Right hindlimb (tissue), 1 donor: Measurements from ENCODE around the gene SENP3.

Experiments
- DNase-seq: peaks from one replicate; pipeline ENCODE4 v3.0.0-alpha.2; 2018

SENP3 gene

GRCh38 chr17:7561589-7562207 is at the start of gene SENP3:
Gene SENP3 (plus strand): TSS chr17:7561919. CDS start chr17:7563077, 1,158 bp downstream.
- DNase-seq, result peak; percentile 93

DNA sequence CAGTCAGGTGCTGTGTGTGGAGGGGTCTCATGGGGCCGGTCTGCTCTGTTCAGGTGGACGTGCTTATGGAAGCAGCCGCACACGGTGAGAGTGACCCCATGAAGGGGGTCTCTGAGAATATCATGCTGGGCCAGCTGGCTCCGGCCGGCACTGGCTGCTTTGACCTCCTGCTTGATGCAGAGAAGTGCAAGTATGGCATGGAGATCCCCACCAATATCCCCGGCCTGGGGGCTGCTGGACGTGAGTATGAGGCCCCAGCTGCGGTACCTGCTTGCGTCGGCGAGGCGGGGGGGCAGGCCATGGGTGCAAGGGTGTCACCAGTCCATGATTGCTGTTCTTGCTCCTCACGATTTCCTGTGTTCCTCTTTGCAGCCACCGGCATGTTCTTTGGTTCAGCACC is 49.6 kb upstream of the SENP3 start:
- DNase-seq, result no peak

DNA sequence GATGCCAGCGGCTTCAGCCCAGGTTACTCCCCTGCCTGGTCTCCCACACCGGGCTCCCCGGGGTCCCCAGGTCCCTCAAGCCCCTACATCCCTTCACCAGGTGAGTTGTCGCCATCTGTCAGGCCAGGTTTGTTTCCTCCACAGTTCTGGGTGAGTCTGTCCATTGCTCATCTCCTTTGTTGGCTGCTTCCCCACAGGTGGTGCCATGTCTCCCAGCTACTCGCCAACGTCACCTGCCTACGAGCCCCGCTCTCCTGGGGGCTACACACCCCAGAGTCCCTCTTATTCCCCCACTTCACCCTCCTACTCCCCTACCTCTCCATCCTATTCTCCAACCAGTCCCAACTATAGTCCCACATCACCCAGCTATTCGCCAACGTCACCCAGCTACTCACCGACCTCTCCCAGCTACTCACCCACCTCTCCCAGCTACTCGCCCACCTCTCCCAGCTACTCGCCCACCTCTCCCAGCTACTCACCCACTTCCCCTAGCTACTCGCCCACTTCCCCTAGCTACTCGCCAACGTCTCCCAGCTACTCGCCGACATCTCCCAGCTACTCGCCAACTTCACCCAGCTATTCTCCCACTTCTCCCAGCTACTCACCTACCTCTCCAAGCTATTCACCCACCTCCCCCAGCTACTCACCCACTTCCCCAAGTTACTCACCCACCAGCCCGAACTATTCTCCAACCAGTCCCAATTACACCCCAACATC is 48.7 kb upstream of the SENP3 start:
- DNase-seq, result no peak

- DNase-seq, result no peak
Observed at GRCh38 chr17:7513850-7514419, 47.8 kb upstream of the SENP3 start.

DNA sequence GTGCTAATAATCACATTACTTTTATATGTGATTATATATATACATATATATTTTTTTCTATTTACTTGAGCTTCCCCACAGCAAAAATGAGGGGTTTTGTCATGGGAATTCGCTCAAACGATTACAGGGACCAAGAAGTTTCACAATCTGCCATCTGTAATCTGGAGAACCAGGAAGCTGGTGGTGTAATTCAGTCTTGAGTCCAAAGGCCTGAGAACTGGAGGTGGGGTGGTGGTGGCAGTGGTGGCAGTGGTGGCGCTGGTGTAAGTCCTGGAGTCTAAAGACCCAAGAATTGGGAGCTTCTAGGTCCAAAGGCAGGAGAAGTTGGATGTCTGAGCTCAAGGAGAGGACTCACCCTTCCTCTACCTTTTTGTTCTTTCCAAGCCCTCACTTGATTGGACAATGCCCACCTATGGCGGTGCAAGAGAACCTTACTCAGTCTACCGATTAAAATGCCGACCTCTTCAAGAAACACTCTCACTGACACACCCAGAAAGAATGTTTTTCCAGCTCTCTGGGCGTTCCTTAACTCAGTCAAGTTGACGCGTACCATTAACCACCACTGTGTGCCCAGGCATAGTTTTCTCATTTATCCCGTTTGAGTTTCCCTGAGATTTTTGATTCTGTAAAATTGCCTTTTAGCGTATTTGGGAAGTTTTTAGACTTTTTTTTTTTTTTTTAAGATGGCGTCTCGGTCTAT is 45.7 kb upstream of the SENP3 start:
- DNase-seq, result no peak

GRCh38 chr17:7523033-7523432 is 38.7 kb upstream of the SENP3 start:
- no peak for DNase-seq

GRCh38 chr17:7528842-7529241 is 32.9 kb upstream of the SENP3 start:
- DNase-seq, result no peak

GRCh38 chr17:7530023-7530900 is 31.5 kb upstream of the SENP3 start:
- no peak for DNase-seq

GRCh38 chr17:7538050-7538449 is 23.7 kb upstream of the SENP3 start:
- no peak for DNase-seq

GRCh38 chr17:7538891-7539545 is 22.7 kb upstream of the SENP3 start:
- no peak for DNase-seq

DNA sequence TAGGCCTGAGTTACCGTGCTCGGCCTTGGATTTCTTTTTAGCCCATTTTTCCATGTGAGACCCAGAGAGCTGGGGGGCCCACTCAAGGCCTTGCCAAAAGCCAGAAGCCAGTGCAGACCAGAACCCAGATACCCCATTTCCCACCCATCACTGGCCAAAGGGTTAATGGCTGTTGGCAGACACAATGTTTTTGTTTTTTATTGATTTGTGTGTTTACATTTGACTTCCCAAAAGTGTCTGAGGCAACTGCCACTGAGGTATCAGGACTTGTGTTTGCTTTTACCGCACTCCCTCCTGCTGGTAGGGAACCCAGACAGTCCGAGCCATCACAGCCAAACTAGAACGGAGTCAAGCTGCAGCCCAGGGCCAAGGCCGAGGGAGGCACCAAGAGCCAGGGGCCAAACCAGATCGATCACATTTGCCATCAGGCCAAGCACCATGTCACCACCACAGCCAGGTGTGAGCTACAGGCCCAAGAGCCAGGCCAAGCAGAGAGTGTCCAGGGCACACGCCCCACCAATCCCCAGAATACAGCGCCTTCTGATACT is 20.6 kb upstream of the SENP3 start:
- DNase-seq, result no peak

- DNase-seq, result no peak
Observed at GRCh38 chr17:7544911-7545310, 16.8 kb upstream of the SENP3 start.

DNA sequence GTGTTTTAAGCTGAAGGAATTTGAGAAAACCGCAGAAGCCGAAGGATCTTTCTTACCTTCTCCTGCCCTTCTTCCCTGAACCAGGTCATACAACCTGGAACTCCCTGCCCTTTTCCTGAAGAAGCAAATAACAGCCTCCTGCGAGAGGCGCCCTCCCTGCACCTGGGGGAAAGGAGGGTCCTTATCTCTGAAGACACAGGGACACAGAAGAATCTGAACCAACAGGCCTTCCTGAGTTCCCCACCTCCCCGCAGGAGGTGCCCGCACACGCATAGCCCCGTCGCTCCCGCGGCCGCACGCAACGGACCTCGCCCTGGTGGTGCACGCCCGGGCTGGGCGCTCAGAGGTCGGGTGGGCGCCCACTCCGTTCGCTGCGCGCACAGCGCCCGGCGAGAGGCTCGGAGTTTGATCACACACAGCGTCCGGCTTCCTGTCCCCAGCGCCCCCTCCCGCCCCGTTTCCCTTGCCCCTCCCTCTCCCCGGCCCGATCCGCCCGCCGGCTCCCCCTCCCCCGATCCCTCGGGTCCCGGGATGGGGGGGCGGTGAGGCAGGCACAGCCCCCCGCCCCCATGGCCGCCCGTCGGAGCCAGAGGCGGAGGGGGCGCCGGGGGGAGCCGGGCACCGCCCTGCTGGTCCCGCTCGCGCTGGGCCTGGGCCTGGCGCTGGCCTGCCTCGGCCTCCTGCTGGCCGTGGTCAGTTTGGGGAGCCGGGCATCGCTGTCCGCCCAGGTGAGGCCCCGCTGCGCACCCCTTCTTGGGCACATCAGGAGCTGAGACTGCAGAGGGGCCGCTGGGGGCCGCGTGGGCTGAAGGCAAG is 12.9 kb upstream of the SENP3 start, which contains the start of gene TNFSF12:
TSS of gene TNFSF12 (plus strand) at position 474 of the 816 bp plus-strand sequence. CDS start at position 570, 96 bp downstream.
- peak; percentile 80 for DNase-seq

- DNase-seq, result no peak
Observed at GRCh38 chr17:7549401-7550055, 12.2 kb upstream of the SENP3 start.

- DNase-seq, result no peak
Observed at GRCh38 chr17:7550344-7550743, 11.4 kb upstream of the SENP3 start.

- DNase-seq, result no peak
Observed at GRCh38 chr17:7551396-7551795, 10.3 kb upstream of the SENP3 start.

- DNase-seq, result no peak
Observed at GRCh38 chr17:7552621-7553051, 9.1 kb upstream of the SENP3 start.

DNA sequence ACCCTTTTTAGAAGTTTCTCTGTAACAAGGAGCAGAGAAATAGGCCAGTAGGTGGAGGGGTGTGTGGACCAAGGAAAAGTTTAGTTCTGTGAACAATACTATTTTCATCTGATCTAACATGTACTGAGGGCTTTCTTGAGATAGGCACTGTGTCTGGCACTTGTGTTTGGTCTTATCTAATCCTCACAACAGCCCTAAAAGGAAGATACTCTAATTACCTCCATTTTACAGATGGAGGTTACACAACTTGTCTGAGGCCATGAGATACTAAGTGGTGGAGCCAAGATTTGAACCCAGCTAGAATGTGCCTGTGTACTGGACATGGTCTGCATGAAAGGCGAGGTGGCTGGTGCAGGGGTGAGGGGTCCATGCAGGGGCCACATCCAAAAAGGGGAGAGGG is 8.4 kb upstream of the SENP3 start:
- no peak for DNase-seq

DNA sequence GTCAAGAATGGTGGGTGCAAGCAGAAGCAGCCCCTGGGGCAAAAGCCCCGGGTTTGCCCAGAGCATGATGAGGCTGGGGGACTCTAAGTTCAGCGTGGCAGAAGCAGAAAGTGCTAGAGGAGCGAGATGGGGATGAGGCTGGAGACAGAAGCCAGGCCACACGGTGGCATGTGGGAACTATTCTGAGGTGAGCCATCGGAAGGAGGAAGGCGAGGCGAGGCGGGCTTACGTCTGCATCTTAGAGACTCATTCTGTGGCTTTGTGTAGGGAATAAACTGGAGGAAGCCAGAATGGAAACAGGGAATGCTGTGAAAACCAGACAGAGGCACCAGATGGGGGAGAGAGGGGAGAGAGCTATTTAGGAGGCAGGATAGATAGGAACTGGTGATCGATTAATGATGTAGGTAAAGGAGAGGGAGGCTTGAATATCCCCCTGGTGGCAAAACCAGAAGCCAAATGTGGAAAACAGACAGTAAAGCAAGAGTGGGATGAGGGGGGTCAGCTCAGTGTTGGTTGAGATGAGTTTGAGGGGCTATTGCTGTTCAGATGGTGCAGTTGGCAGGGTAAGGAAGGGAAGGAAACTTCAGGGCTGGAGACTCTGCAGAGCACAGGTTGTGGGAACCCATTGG is 6.3 kb upstream of the SENP3 start:
- DNase-seq, result no peak

GRCh38 chr17:7556627-7557026 is 5.1 kb upstream of the SENP3 start:
- no peak for DNase-seq
